ENCODE data around the gene PAQR4.

Gene PAQR4

GRCh38 chr16:2999929-3000328 lies 30.8 kb downstream of the PAQR4 start:
- no peak overlapping the region for H3K4me3 ChIP-seq (ENCODE audit: low read depth, low read length)
- DNase-seq, result no peak
- TF ChIP-seq CTCF (IDR thresholded peaks at IDR 0.05; ENCODE audit: low read depth, low read length), result no peak
- H3K9me3 ChIP-seq, result no peaks in the 10 kb centered on the region
- no peaks in the 10 kb centered on the region for H3K4me1 ChIP-seq
- H3K36me3 ChIP-seq, result no peaks in the 10 kb centered on the region
- peaks cover 2% of the 10 kb centered on the region; the same call in 1 of the 2 replicates for H3K27me3 ChIP-seq

GRCh38 chr16:3000540-3000939 lies 31.4 kb downstream of the PAQR4 start:
- no peak for DNase-seq
- Histone ChIP-seq H3K36me3 (no peaks in the 10 kb centered on the region), H3K4me1 (no peaks in the 10 kb centered on the region), H3K4me3 (ENCODE audit: low read depth, low read length) (no peak overlapping the region), H3K9me3 (no peaks in the 10 kb centered on the region), H3K27me3 (peaks cover 3% of the 10 kb centered on the region; the same call in 1 of the 2 replicates)
- TF ChIP-seq CTCF (IDR thresholded peaks at IDR 0.05; ENCODE audit: low read depth, low read length), result no peak

- Histone ChIP-seq H3K36me3 (no peaks in the 10 kb centered on the region), H3K4me3 (ENCODE audit: low read depth, low read length) (no peak overlapping the region), H3K27me3 (peaks cover 3% of the 10 kb centered on the region; the same call in 1 of the 2 replicates), H3K9me3 (no peaks in the 10 kb centered on the region), H3K4me1 (no peaks in the 10 kb centered on the region)
- TF ChIP-seq CTCF (IDR thresholded peaks at IDR 0.05; ENCODE audit: low read depth, low read length), result no peak
- no peak for DNase-seq
These were observed 32.2 kb downstream of the PAQR4 start for GRCh38 chr16:3001316-3001715.

- H3K4me3 ChIP-seq (ENCODE audit: low read depth, low read length), result no peak overlapping the region
- DNase-seq, result peak; percentile 99
- TF ChIP-seq CTCF (IDR thresholded peaks at IDR 0.05; ENCODE audit: low read depth, low read length), result peak; percentile 58
- H3K4me1 ChIP-seq, result no peaks in the 10 kb centered on the region
- no peaks in the 10 kb centered on the region for H3K36me3 ChIP-seq
- H3K27me3 ChIP-seq, result peaks cover 3% of the 10 kb centered on the region; the same call in 1 of the 2 replicates
- no peaks in the 10 kb centered on the region for H3K9me3 ChIP-seq
These were observed 34.6 kb downstream of the PAQR4 start for GRCh38 chr16:3003582-3004270.

GRCh38 chr16:3004319-3004718 lies 35.2 kb downstream of the PAQR4 start:
- peaks cover 3% of the 10 kb centered on the region; the same call in 1 of the 2 replicates for H3K27me3 ChIP-seq
- no peak for TF ChIP-seq CTCF (IDR thresholded peaks at IDR 0.05; ENCODE audit: low read depth, low read length)
- H3K9me3 ChIP-seq, result no peaks in the 10 kb centered on the region
- no peak overlapping the region for H3K4me3 ChIP-seq (ENCODE audit: low read depth, low read length)
- no peaks in the 10 kb centered on the region for H3K36me3 ChIP-seq
- H3K4me1 ChIP-seq, result no peaks in the 10 kb centered on the region
- DNase-seq, result no peak

GRCh38 chr16:3004781-3005284 lies 35.7 kb downstream of the PAQR4 start:
- no peak for TF ChIP-seq CTCF (IDR thresholded peaks at IDR 0.05; ENCODE audit: low read depth, low read length)
- no peaks in the 10 kb centered on the region for H3K4me1 ChIP-seq
- no peaks in the 10 kb centered on the region for H3K36me3 ChIP-seq
- peak overlapping the region; percentile 54 for H3K4me3 ChIP-seq (ENCODE audit: low read depth, low read length)
- no peak for DNase-seq
- H3K27me3 ChIP-seq, result peaks cover 3% of the 10 kb centered on the region; the same call in 1 of the 2 replicates
- no peaks in the 10 kb centered on the region for H3K9me3 ChIP-seq

Measured in BE2C (cell line).